GM19438 (cell line): ENCODE data around the gene ZSCAN18.

Source experiments
- ATAC-seq: cut with Tn5 transposase; IDR thresholded peaks from one replicate; pipeline ENCODE4 v1.9.1; 2021; ENCODE audit warnings: low read depth; ENCODE audit not compliant: unreplicated experiment

The ZSCAN18 gene

GRCh38 chr19:58045411-58046050 is 52.5 kb downstream of the ZSCAN18 start:
- ATAC-seq, result no peak

GRCh38 chr19:58044886-58045285 is 53.1 kb downstream of the ZSCAN18 start:
- ATAC-seq, result no peak

GRCh38 chr19:58044391-58044790 is 53.6 kb downstream of the ZSCAN18 start:
- no peak for ATAC-seq

- no peak for ATAC-seq
Measured at GRCh38 chr19:58042495-58043340, 55.3 kb downstream of the ZSCAN18 start.

- ATAC-seq, result no peak
Measured at GRCh38 chr19:58040751-58041525, 57.1 kb downstream of the ZSCAN18 start.

- no peak for ATAC-seq
Measured at GRCh38 chr19:58038688-58039204, 59.3 kb downstream of the ZSCAN18 start.

GRCh38 chr19:58037927-58038687 is 59.9 kb downstream of the ZSCAN18 start:
- ATAC-seq, result no peak

GRCh38 chr19:58035863-58036262 is 62.2 kb downstream of the ZSCAN18 start:
- ATAC-seq, result no peak

- no peak for ATAC-seq
Measured at GRCh38 chr19:58034477-58034793, 63.6 kb downstream of the ZSCAN18 start.
